Measurements from ENCODE around the gene QPCT. TPM values are rescaled to one million over a fixed set of nuclear protein-coding genes. Genes with fewer than 3 reads are reported as not detected.

QPCT gene
- total and polyA plus RNA-seq, 2 experiments from 2014 or later = 0.81 to 2.0 TPM

DNA sequence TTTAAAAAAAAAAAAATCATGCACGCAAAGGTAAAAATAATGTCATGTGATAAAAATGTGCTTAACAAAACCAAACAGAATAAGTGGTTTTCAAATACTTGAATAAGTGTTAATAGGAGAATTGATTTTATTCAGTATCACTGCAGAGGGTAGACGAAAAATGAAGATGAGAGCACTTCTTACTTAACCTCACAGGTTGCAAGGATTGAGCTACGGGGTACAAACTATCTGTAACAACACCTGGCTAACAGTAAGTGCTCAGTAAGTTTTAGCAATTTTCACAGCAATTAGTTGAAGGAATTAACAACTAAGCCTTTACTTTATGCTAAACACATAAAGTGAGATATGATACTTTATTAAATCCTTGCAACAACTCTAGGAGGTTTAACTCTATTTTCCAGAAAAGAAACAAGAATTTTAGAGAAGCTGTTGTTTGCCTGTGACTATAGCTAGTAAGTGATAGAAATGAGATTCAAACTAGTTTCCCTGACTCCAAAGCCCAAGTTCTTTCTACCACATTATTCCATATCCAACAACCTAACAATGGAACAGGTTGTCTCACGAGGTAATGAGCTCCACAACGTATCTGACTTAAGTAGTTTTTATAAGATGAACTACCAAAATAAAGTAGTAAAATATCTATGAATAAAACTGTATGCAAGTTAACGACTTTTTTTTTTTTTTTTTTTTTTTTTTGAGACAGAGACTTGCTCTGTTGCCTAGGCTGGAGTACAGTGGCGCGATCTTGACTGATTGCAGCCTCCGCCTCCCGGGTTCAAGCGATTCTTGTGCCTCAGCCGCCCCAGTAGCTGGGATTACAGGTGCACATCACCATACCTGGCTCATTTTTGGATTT lies 24.4 kb upstream of the QPCT start:
- Histone ChIP-seq H4K20me1 (ENCODE audit: insufficient read depth, poor library complexity, severe bottlenecking) (peaks cover 18% of the 10 kb centered on the region), H3K4me3 (no peak overlapping the region), H3K4me1 (ENCODE audit: insufficient read depth) (peaks cover 14% of the 10 kb centered on the region), H3K27me3 (no peaks in the 10 kb centered on the region), H3K4me2 (no peak overlapping the region), H3K27ac (no peak overlapping the region), H3K79me2 (peaks cover 87% of the 10 kb centered on the region), H2AFZ (no peak overlapping the region), H3K36me3 (replicated peaks; ENCODE audit: insufficient read depth, low read depth) (no peaks in the 10 kb centered on the region), H3K9me2 (replicated peaks; ENCODE audit: insufficient read depth) (no peaks in the 10 kb centered on the region), H3K9me3 (ENCODE audit: low read depth) (no peaks in the 10 kb centered on the region)
- 91% methylated on average over 12 of the region's 12 CpGs for WGBS (ENCODE audit: low lambda C conversion rate, missing lambda C conversion rate)
- no peak for DNase-seq (ENCODE audit: low spot score)
- no peak for TF ChIP-seq EZH2phosphoT487 (IDR thresholded peaks at IDR 0.05; ENCODE audit: low read depth, severe bottlenecking, unreplicated experiment)
- TF ChIP-seq, protein P1, sequence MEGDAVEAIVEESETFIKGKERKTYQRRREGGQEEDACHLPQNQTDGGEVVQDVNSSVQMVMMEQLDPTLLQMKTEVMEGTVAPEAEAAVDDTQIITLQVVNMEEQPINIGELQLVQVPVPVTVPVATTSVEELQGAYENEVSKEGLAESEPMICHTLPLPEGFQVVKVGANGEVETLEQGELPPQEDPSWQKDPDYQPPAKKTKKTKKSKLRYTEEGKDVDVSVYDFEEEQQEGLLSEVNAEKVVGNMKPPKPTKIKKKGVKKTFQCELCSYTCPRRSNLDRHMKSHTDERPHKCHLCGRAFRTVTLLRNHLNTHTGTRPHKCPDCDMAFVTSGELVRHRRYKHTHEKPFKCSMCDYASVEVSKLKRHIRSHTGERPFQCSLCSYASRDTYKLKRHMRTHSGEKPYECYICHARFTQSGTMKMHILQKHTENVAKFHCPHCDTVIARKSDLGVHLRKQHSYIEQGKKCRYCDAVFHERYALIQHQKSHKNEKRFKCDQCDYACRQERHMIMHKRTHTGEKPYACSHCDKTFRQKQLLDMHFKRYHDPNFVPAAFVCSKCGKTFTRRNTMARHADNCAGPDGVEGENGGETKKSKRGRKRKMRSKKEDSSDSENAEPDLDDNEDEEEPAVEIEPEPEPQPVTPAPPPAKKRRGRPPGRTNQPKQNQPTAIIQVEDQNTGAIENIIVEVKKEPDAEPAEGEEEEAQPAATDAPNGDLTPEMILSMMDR (IDR thresholded peaks at IDR 0.05; ENCODE audit: poor library complexity) = no peak
- TF ChIP-seq EZH2 (IDR thresholded peaks at IDR 0.05; ENCODE audit: borderline replicate concordance) = no peak

DNA sequence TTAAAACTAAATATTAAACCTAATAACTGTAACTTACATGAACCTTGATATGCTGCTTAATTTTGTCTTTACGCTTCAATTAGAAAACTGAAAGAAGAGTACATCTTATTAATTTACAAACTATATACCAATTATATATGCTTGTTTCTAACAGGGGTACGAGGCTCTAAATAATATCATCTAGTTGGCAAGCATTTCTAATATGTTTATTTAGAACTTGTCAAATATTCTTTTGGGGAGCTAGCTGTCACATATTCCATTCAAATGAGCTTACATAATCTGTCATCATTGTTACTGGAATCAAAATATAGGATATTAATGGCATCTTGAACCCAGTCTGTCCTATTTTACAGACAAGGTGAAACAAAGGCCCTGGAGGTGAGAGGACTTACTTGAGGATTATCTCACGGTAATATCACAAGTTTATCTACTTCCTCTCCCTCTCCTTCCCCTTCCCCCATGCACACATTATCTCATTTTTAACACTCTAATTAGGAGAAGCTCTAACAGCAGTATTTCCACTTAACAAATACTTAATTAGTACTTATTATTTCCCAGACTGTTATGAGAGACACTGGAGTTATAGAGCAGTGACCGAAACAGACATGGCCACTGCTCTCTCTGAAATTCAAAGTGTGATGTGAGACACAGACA lies 23.3 kb upstream of the QPCT start:
- H3K4me3 ChIP-seq = no peak overlapping the region
- peaks cover 18% of the 10 kb centered on the region for H4K20me1 ChIP-seq (ENCODE audit: insufficient read depth, poor library complexity, severe bottlenecking)
- H3K79me2 ChIP-seq = peaks cover 76% of the 10 kb centered on the region
- H3K27me3 ChIP-seq = no peaks in the 10 kb centered on the region
- peak overlapping the region; percentile 89 for H3K4me2 ChIP-seq
- no peak overlapping the region for H3K27ac ChIP-seq
- peaks cover 14% of the 10 kb centered on the region for H3K4me1 ChIP-seq (ENCODE audit: insufficient read depth)
- H2AFZ ChIP-seq = no peak overlapping the region
- DNase-seq (ENCODE audit: low spot score) = no peak
- TF ChIP-seq, protein P1 (IDR thresholded peaks at IDR 0.05; ENCODE audit: poor library complexity) = no peak
- no peak for TF ChIP-seq EZH2phosphoT487 (IDR thresholded peaks at IDR 0.05; ENCODE audit: low read depth, severe bottlenecking, unreplicated experiment)
- no peaks in the 10 kb centered on the region for H3K9me3 ChIP-seq (ENCODE audit: low read depth)
- WGBS (ENCODE audit: low lambda C conversion rate, missing lambda C conversion rate) = 77% methylated on average over 4 of the region's 4 CpGs
- no peaks in the 10 kb centered on the region for H3K9me2 ChIP-seq (replicated peaks; ENCODE audit: insufficient read depth)
- no peaks in the 10 kb centered on the region for H3K36me3 ChIP-seq (replicated peaks; ENCODE audit: insufficient read depth, low read depth)

DNA sequence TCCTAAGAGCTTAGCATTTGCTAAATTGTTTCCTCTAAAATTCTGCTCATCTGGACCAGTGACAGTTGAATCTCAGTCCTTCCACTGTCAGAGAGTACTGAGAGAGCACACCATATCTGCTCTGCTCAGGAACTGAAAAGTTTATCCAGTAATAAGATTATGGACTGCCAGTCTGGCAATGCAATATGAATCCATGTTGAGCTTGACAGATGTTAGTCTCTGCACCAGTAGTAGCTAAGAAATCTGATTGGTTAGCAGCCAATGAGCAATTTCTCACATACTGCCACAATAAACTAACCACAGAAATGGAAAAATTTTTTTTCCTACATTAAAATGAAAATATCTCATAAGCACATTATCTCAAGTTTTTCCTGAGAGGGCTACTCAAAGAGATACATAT lies 22.1 kb upstream of the QPCT start:
- peak overlapping the region; percentile 89 for H3K4me2 ChIP-seq
- peaks cover 18% of the 10 kb centered on the region for H4K20me1 ChIP-seq (ENCODE audit: insufficient read depth, poor library complexity, severe bottlenecking)
- no peaks in the 10 kb centered on the region for H3K36me3 ChIP-seq (replicated peaks; ENCODE audit: insufficient read depth, low read depth)
- H3K79me2 ChIP-seq = peaks cover 64% of the 10 kb centered on the region
- TF ChIP-seq, protein P1 (IDR thresholded peaks at IDR 0.05; ENCODE audit: poor library complexity) = no peak
- no peak for TF ChIP-seq EZH2 (IDR thresholded peaks at IDR 0.05; ENCODE audit: borderline replicate concordance)
- no peak for TF ChIP-seq EZH2phosphoT487 (IDR thresholded peaks at IDR 0.05; ENCODE audit: low read depth, severe bottlenecking, unreplicated experiment)
- no peak overlapping the region for H3K4me3 ChIP-seq
- H3K9me2 ChIP-seq (replicated peaks; ENCODE audit: insufficient read depth) = no peaks in the 10 kb centered on the region
- no peak overlapping the region for H2AFZ ChIP-seq
- no peaks in the 10 kb centered on the region for H3K9me3 ChIP-seq (ENCODE audit: low read depth)
- H3K27me3 ChIP-seq = no peaks in the 10 kb centered on the region
- H3K4me1 ChIP-seq (ENCODE audit: insufficient read depth) = peaks cover 14% of the 10 kb centered on the region
- no peak overlapping the region for H3K27ac ChIP-seq
- no peak for DNase-seq (ENCODE audit: low spot score)

Measured in hepatocyte (in vitro differentiated cells).